Fibroblast of lung (primary cell): ENCODE data around the gene TMLHE. TPM values are rescaled to one million over a fixed set of nuclear protein-coding genes. Genes with fewer than 3 reads are reported as not detected.
"Not testable (repeated sequence)": the region's sequence is repeated elsewhere in the genome, so short reads cannot be mapped to it uniquely, and the experiment has no call there.

Experiments
- DNase-seq, 2 donors: peaks; one replicate each; pipeline versions ENCODE4 v3.0.0 to v3.0.0-alpha.2; 2010; ENCODE audit warnings: low read depth in 2 of 2
- H2AFZ ChIP-seq: 2 replicates; pipeline ENCODE4 v1.5.1; 2012; ENCODE audit warnings: low read length, control low read depth, inconsistent platforms
- H3K27ac ChIP-seq: 2 replicates; pipeline ENCODE4 v1.5.1; 2011; ENCODE audit warnings: low read length, control low read depth; ENCODE audit not compliant: insufficient read depth
- H3K27me3 ChIP-seq: 2 replicates; pipeline ENCODE4 v1.5.1; 2011; ENCODE audit warnings: mild to moderate bottlenecking, low read length; ENCODE audit not compliant: control insufficient read depth, insufficient read depth
- H3K36me3 ChIP-seq: 2 replicates; pipeline ENCODE4 v1.5.1; 2011; ENCODE audit warnings: low read length; ENCODE audit not compliant: control insufficient read depth, insufficient read depth
- H3K4me1 ChIP-seq: 2 replicates; pipeline ENCODE4 v1.5.1; 2011; ENCODE audit warnings: low read length; ENCODE audit not compliant: control insufficient read depth, insufficient read depth; ENCODE audit errors: extremely low read depth
- H3K4me2 ChIP-seq: 2 replicates; pipeline ENCODE4 v1.5.1; 2011; ENCODE audit warnings: low read length, control low read depth; ENCODE audit not compliant: insufficient read depth; ENCODE audit errors: extremely low read depth
- H3K4me3 ChIP-seq, 4 experiments: fragments of 200-600 bp in 1 of 4; sonication (generic) in 1 of 4; replicated peaks in 1 of 4; 2 replicates each; pipeline ENCODE4 v1.5.1; 2011 to 2016; ENCODE audit warnings: low read length in 4 of 4, low read depth in 3 of 4, mild to moderate bottlenecking in 3 of 4, control low read depth in 2 of 4, inconsistent platforms in 1 of 4, mixed read lengths in 1 of 4; ENCODE audit not compliant: insufficient read depth in 1 of 4; ENCODE audit errors: control extremely low read depth in 1 of 4
- H3K79me2 ChIP-seq: 2 replicates; pipeline ENCODE4 v1.5.1; 2012; ENCODE audit warnings: mild to moderate bottlenecking, low read length, inconsistent platforms; ENCODE audit not compliant: control insufficient read depth, insufficient read depth
- H3K9ac ChIP-seq: 2 replicates; pipeline ENCODE4 v1.5.1; 2011; ENCODE audit warnings: mild to moderate bottlenecking, low read length, control low read depth; ENCODE audit not compliant: insufficient read depth
- H3K9me3 ChIP-seq: 2 replicates; pipeline ENCODE4 v1.5.1; 2012; ENCODE audit warnings: low read depth, low read length; ENCODE audit not compliant: control insufficient read depth, insufficient read depth
- H4K20me1 ChIP-seq: 2 replicates; pipeline ENCODE4 v1.5.1; 2011; ENCODE audit warnings: low read length; ENCODE audit not compliant: control insufficient read depth, insufficient read depth; ENCODE audit errors: extremely low read depth
- CTCF ChIP-seq, 2 donors: IDR thresholded peaks in 1 of 2; conservative IDR thresholded peaks in 1 of 2; 1 replicate in 1 of 2; 2 replicates in 1 of 2; pipeline ENCODE4 v1.5.1; 2011 to 2012; ENCODE audit warnings: low read length in 2 of 2, control low read depth in 1 of 2, inconsistent platforms in 1 of 2, low read depth in 1 of 2, mild to moderate bottlenecking in 1 of 2
- EZH2 ChIP-seq: IDR thresholded peaks from 2 replicates; pipeline ENCODE4 v1.5.1; 2012; ENCODE audit warnings: low read length, control low read depth, mild to moderate bottlenecking; ENCODE audit errors: missing control alignments
- polyA plus RNA-seq, 2 donors: library from polyadenylated mRNA; depleted of rRNA in 1 of 2; stranded (reverse) in 1 of 2; unstranded in 1 of 2; fragments of >200 nt; gene quantifications; 2 replicates each; pipeline ENCODE4 v1.2.1, GENCODE V29; 2011 to 2012; ENCODE audit warnings: missing spikeins in 1 of 2
- total RNA-seq: library from RNA; depleted of rRNA; stranded (reverse); fragments of >200 nt; gene quantifications from 2 replicates; pipeline ENCODE4 v1.2.1, GENCODE V29; 2014

TMLHE gene
- total and polyA plus RNA-seq, 2 donors (not counting 1 experiment from before 2014, with no cell fraction given), result 17.5 to 24.1 TPM

- TF ChIP-seq EZH2 (no peak), CTCF (conservative IDR thresholded peaks at IDR 0.05 in 1 of 2, IDR thresholded peaks at IDR 0.05 in 1 of 2; ENCODE audit: low read depth in 1 of 2, low read length in 2 of 2) (no peak)
- H3K79me2 ChIP-seq, result no peaks in the 10 kb centered on the region
Measured at GRCh38 chrX:155514225-155514624, 98.5 kb downstream of the TMLHE start.

DNA sequence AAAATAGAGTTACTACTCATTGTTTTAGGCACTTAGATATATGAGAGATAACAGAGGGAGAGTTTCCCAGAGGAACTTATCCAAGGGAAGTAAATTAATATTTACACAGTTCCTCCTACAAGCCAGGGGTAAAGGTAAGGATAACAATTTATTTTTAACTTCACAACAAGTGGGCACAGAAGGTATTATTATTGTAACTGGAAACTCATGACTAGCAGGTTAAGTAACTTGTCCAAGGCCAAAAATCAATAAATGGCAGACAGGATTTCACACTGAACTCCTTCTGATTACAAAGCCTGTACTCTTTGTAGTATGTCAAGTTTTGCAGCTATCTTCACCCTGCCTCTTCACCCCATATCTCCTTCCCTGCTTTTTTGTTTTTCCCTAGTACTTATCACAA, 107.5 kb downstream of the TMLHE start:
- no peak overlapping the region for H3K9ac ChIP-seq
- H3K9me3 ChIP-seq, result no peaks in the 10 kb centered on the region
- DNase-seq, result no peak
- no peaks in the 10 kb centered on the region for H3K36me3 ChIP-seq
- H4K20me1 ChIP-seq, result no peaks in the 10 kb centered on the region
- TF ChIP-seq EZH2, result no peak
- TF ChIP-seq CTCF (conservative IDR thresholded peaks at IDR 0.05 in 1 of 2, IDR thresholded peaks at IDR 0.05 in 1 of 2; ENCODE audit: low read depth in 1 of 2, low read length in 2 of 2), result no peak
- no peak overlapping the region for H3K4me3 ChIP-seq
- H3K4me2 ChIP-seq, result no peak overlapping the region
- H3K27me3 ChIP-seq, result no peaks in the 10 kb centered on the region
- no peaks in the 10 kb centered on the region for H3K4me1 ChIP-seq
- no peak overlapping the region for H3K27ac ChIP-seq
- H3K79me2 ChIP-seq, result no peaks in the 10 kb centered on the region
- H2AFZ ChIP-seq, result no peak overlapping the region

More at GRCh38 chrX:155514225-155514624, 98.5 kb downstream of the TMLHE start:
- no peak overlapping the region for H3K4me3 ChIP-seq
- no peak overlapping the region for H3K27ac ChIP-seq
- H2AFZ ChIP-seq, result no peak overlapping the region
- no peaks in the 10 kb centered on the region for H3K36me3 ChIP-seq
- no peak overlapping the region for H3K4me2 ChIP-seq
- DNase-seq, result peak in 1 of 2 donors; percentile 8
- H3K4me1 ChIP-seq, result no peaks in the 10 kb centered on the region
- no peaks in the 10 kb centered on the region for H3K9me3 ChIP-seq
- no peaks in the 10 kb centered on the region for H4K20me1 ChIP-seq
- H3K27me3 ChIP-seq, result no peaks in the 10 kb centered on the region
- H3K9ac ChIP-seq, result no peak overlapping the region

- not testable (repeated sequence) for H3K9ac ChIP-seq, H3K4me2 ChIP-seq, H3K27me3 ChIP-seq, H2AFZ ChIP-seq, H3K4me3 ChIP-seq, H3K9me3 ChIP-seq, H4K20me1 ChIP-seq, H3K79me2 ChIP-seq, DNase-seq, H3K36me3 ChIP-seq, H3K27ac ChIP-seq, H3K4me1 ChIP-seq
Measured at GRCh38 chrX:155495134-155495533, 117.6 kb downstream of the TMLHE start.

GRCh38 chrX:155491421-155491820, 121.3 kb downstream of the TMLHE start:
- not testable (repeated sequence) for H3K27ac ChIP-seq, DNase-seq, H3K9me3 ChIP-seq, H4K20me1 ChIP-seq, H3K36me3 ChIP-seq, H3K9ac ChIP-seq, H3K4me2 ChIP-seq, H3K4me1 ChIP-seq, H2AFZ ChIP-seq, H3K4me3 ChIP-seq, H3K27me3 ChIP-seq, H3K79me2 ChIP-seq

- DNase-seq, H3K4me2 ChIP-seq, H3K79me2 ChIP-seq, H3K4me1 ChIP-seq, H4K20me1 ChIP-seq, H3K9ac ChIP-seq, H3K27ac ChIP-seq, H2AFZ ChIP-seq, H3K36me3 ChIP-seq, H3K27me3 ChIP-seq, H3K4me3 ChIP-seq, H3K9me3 ChIP-seq: not testable (repeated sequence)
Measured at GRCh38 chrX:155477136-155477535, 135.6 kb downstream of the TMLHE start.
